22Rv1 (cell line): Measurements from ENCODE around the gene BUB3.

Source experiments
- ZFX ChIP-seq: fragments of 450-650 bp; IDR thresholded peaks from 2 replicates; pipeline ENCODE4 v1.6.1; 2017; ENCODE audit warnings: antibody characterized with exemption, borderline replicate concordance
- TF ChIP-seq, protein P1 (sequence below): fragments of 450-650 bp; IDR thresholded peaks from 2 replicates; pipeline ENCODE4 v1.5.1; 2017; ENCODE audit warnings: mild to moderate bottlenecking

DNA sequence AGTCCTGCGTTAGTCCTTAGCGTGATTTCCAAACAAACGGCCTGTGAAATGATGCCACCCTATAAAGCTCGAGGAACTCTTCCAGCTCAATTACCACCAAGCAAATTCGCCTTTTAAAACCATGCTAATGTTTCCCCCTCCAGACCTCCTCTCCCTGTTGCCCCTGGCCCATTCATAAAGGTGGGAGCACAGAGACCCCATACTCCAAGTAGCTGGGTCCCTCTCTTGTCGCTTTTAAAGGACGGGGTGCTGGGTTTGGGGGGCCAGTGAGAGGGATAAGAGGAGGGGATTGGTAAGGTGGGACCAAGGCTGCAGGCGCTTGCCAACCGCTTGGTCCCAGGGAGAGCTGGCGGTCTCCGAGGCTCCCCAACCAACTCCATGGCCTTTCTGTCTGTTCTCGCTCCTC, 5.0 kb upstream of the BUB3 start:
- TF ChIP-seq, protein P1, sequence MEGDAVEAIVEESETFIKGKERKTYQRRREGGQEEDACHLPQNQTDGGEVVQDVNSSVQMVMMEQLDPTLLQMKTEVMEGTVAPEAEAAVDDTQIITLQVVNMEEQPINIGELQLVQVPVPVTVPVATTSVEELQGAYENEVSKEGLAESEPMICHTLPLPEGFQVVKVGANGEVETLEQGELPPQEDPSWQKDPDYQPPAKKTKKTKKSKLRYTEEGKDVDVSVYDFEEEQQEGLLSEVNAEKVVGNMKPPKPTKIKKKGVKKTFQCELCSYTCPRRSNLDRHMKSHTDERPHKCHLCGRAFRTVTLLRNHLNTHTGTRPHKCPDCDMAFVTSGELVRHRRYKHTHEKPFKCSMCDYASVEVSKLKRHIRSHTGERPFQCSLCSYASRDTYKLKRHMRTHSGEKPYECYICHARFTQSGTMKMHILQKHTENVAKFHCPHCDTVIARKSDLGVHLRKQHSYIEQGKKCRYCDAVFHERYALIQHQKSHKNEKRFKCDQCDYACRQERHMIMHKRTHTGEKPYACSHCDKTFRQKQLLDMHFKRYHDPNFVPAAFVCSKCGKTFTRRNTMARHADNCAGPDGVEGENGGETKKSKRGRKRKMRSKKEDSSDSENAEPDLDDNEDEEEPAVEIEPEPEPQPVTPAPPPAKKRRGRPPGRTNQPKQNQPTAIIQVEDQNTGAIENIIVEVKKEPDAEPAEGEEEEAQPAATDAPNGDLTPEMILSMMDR, result no peak
- no peak for TF ChIP-seq ZFX
